Caco-2 (cell line): ENCODE measurements around the gene SRRM2. TPM values are rescaled to one million over a fixed set of nuclear protein-coding genes. Genes with fewer than 3 reads are reported as not detected.
A peak's percentile ranks its signal among the peaks of the same experiment; 100 is the strongest.

Experiments used
- BruUV-seq: library from RNA; stranded (reverse); fragments of 400-500 nt; replicated peaks from 2 replicates; lab custom pipeline; 2021; lab: Mats Ljungman, UMichigan
- CTCF ChIA-PET: fragments of 300-600 bp; sonication (Branson Sonifier 250); formaldehyde crosslinking; loops from one replicate; lab custom pipeline; 2022; ENCODE audit warnings: antibody characterized with exemption; lab: Charles Lee
- POLR2A ChIA-PET: fragments of 300-600 bp; sonication (Branson Sonifier 250); formaldehyde crosslinking; loops from one replicate; lab custom pipeline; 2022; ENCODE audit warnings: antibody characterized with exemption; lab: Charles Lee
- DNase-seq, 2 experiments: peaks; one replicate each; pipeline versions ENCODE4 v3.0.0 to v3.0.0-alpha.2; 2020 to 2022
- H3K27me3 ChIP-seq: replicated peaks from 2 replicates; pipeline ENCODE4 v1.6.0; 2011; ENCODE audit warnings: low read length; ENCODE audit not compliant: control insufficient read depth, insufficient read depth
- H3K36me3 ChIP-seq: 2 replicates; pipeline ENCODE4 v1.5.1; 2011; ENCODE audit warnings: low read length; ENCODE audit not compliant: control insufficient read depth, insufficient read depth
- H3K4me1 ChIP-seq: fragments of 250-450 bp; sonication (Bioruptor Pico); 2 replicates; pipeline ENCODE4 v1.5.1; 2020; ENCODE audit warnings: mild to moderate bottlenecking
- H3K4me3 ChIP-seq: 2 replicates; pipeline ENCODE4 v1.5.1; 2011; ENCODE audit warnings: low read depth, mild to moderate bottlenecking, control low read depth, low read length
- H3K9me3 ChIP-seq: fragments of 250-450 bp; sonication (Bioruptor Pico); 2 replicates; pipeline ENCODE4 v1.5.1; 2020; ENCODE audit warnings: mild to moderate bottlenecking, moderate library complexity
- H3K27ac Mint-ChIP-seq: one replicate; pipeline ENCODE4 v1.8.0; 2022; ENCODE audit warnings: mixed read lengths; ENCODE audit not compliant: unreplicated experiment
- H3K27me3 Mint-ChIP-seq: one replicate; pipeline ENCODE4 v1.8.0; 2022; ENCODE audit warnings: mixed read lengths; ENCODE audit not compliant: insufficient read depth, unreplicated experiment
- H3K36me3 Mint-ChIP-seq: one replicate; pipeline ENCODE4 v1.8.0; 2022; ENCODE audit warnings: mild to moderate bottlenecking, mixed read lengths; ENCODE audit not compliant: insufficient read depth, unreplicated experiment
- H3K4me1 Mint-ChIP-seq: one replicate; pipeline ENCODE4 v1.8.0; 2022; ENCODE audit warnings: low read depth, mixed read lengths; ENCODE audit not compliant: unreplicated experiment
- H3K4me3 Mint-ChIP-seq: one replicate; pipeline ENCODE4 v1.8.0; 2022; ENCODE audit warnings: mild to moderate bottlenecking, moderate library complexity, mixed read lengths; ENCODE audit not compliant: unreplicated experiment
- H3K9me3 Mint-ChIP-seq: one replicate; pipeline ENCODE4 v1.8.0; 2022; ENCODE audit warnings: mixed read lengths; ENCODE audit not compliant: unreplicated experiment
- intact Hi-C: fragments of 100-400 bp; cut with micrococcal nuclease; formaldehyde crosslinking; loops from one replicate; pipeline ENCODE4 v1.10.0; 2022; ENCODE audit not compliant: unreplicated experiment
- total RNA-seq: library from RNA; stranded (reverse); gene quantifications from 2 replicates; pipeline ENCODE4 v1.2.3, GENCODE V29; 2022
- TF ChIP-seq, protein P1 (sequence below), 2 experiments: fragments of 200-600 bp in 1 of 2; IDR thresholded peaks; 1 replicate in 1 of 2; 2 replicates in 1 of 2; pipeline versions ENCODE4 v1.5.1 to v1.8.0; 2011 to 2022; ENCODE audit warnings: antibody characterized with exemption in 1 of 2, control low read depth in 1 of 2, inconsistent platforms in 1 of 2, low read depth in 1 of 2, low read length in 1 of 2, mild to moderate bottlenecking in 1 of 2, moderate library complexity in 1 of 2; ENCODE audit not compliant: insufficient read depth in 1 of 2, severe bottlenecking in 1 of 2, unreplicated experiment in 1 of 2

SRRM2 gene
- total RNA-seq, 1 experiment from 2014 or later, result 332 TPM

- BruUV-seq, result no TSS peak
- H3K27me3 ChIP-seq, result no peaks in the 10 kb centered on the region
These were observed 23.5 kb downstream of the SRRM2 start for GRCh38 chr16:2775765-2776499.

GRCh38 chr16:2776500-2777139 lies 24.2 kb downstream of the SRRM2 start:
- POLR2A ChIA-PET, result interaction anchor here (0.9 to 1.3 kb wide), 3 partner anchors 8 to 25 kb away, joined by 4 to 8 read pairs (median 8); partner anchors contain the start of gene SRRM2
- CTCF ChIA-PET, result interaction anchor here (1.0 kb wide), 1 partner anchor 91 kb away, joined by 4 read pairs; no protein-coding TSS in a partner anchor
- Histone ChIP-seq H3K36me3 (peaks cover 3% of the 10 kb centered on the region), H3K4me3 (peak overlapping the region; percentile 76), H3K27me3 (no peaks in the 10 kb centered on the region), H3K4me1 (peaks cover 15% of the 10 kb centered on the region), H3K9me3 (no peaks in the 10 kb centered on the region)
- no peak for DNase-seq
- TF ChIP-seq, protein P1, sequence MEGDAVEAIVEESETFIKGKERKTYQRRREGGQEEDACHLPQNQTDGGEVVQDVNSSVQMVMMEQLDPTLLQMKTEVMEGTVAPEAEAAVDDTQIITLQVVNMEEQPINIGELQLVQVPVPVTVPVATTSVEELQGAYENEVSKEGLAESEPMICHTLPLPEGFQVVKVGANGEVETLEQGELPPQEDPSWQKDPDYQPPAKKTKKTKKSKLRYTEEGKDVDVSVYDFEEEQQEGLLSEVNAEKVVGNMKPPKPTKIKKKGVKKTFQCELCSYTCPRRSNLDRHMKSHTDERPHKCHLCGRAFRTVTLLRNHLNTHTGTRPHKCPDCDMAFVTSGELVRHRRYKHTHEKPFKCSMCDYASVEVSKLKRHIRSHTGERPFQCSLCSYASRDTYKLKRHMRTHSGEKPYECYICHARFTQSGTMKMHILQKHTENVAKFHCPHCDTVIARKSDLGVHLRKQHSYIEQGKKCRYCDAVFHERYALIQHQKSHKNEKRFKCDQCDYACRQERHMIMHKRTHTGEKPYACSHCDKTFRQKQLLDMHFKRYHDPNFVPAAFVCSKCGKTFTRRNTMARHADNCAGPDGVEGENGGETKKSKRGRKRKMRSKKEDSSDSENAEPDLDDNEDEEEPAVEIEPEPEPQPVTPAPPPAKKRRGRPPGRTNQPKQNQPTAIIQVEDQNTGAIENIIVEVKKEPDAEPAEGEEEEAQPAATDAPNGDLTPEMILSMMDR (IDR thresholded peaks at IDR 0.05; ENCODE audit: insufficient read depth in 1 of 2, low read depth in 1 of 2, low read length in 1 of 2, severe bottlenecking in 1 of 2, unreplicated experiment in 1 of 2), result no peak
- Mint-ChIP-seq H3K4me1 (peaks cover 6% of the 10 kb centered on the region), H3K27me3 (no peaks in the 10 kb centered on the region), H3K9me3 (no peaks in the 10 kb centered on the region), H3K4me3 (peak overlapping the region; percentile 89), H3K27ac (peak overlapping the region; percentile 92), H3K36me3 (peaks cover 45% of the 10 kb centered on the region)
- intact Hi-C loops, result no loop called here
- TSS peak; percentile 9 for BruUV-seq

More at GRCh38 chr16:2775765-2776499, 23.5 kb downstream of the SRRM2 start:
- H3K4me1 Mint-ChIP-seq, result peaks cover 6% of the 10 kb centered on the region
- DNase-seq, result no peak
- peak overlapping the region; percentile 89 for H3K4me3 Mint-ChIP-seq
- H3K9me3 Mint-ChIP-seq, result no peaks in the 10 kb centered on the region
- no peaks in the 10 kb centered on the region for H3K27me3 Mint-ChIP-seq
- H3K36me3 ChIP-seq, result peaks cover 3% of the 10 kb centered on the region
- ChIA-PET POLR2A (interaction anchor here (0.9 to 1.3 kb wide), 2 partner anchors 8 to 24 kb away, joined by 4 to 8 read pairs; partner anchors contain the start of gene SRRM2), CTCF (interaction anchor here (1.0 kb wide), 1 partner anchor 92 kb away, joined by 4 read pairs; no protein-coding TSS in a partner anchor)
- peak overlapping the region; percentile 76 for H3K4me3 ChIP-seq
- H3K9me3 ChIP-seq, result no peaks in the 10 kb centered on the region
- TF ChIP-seq, protein P1 (IDR thresholded peaks at IDR 0.05; ENCODE audit: insufficient read depth in 1 of 2, low read depth in 1 of 2, low read length in 1 of 2, severe bottlenecking in 1 of 2, unreplicated experiment in 1 of 2), result no peak
- intact Hi-C loops, result no loop called here
- peaks cover 15% of the 10 kb centered on the region for H3K4me1 ChIP-seq
- H3K27ac Mint-ChIP-seq, result peak overlapping the region; percentile 92
- peaks cover 52% of the 10 kb centered on the region for H3K36me3 Mint-ChIP-seq

DNA sequence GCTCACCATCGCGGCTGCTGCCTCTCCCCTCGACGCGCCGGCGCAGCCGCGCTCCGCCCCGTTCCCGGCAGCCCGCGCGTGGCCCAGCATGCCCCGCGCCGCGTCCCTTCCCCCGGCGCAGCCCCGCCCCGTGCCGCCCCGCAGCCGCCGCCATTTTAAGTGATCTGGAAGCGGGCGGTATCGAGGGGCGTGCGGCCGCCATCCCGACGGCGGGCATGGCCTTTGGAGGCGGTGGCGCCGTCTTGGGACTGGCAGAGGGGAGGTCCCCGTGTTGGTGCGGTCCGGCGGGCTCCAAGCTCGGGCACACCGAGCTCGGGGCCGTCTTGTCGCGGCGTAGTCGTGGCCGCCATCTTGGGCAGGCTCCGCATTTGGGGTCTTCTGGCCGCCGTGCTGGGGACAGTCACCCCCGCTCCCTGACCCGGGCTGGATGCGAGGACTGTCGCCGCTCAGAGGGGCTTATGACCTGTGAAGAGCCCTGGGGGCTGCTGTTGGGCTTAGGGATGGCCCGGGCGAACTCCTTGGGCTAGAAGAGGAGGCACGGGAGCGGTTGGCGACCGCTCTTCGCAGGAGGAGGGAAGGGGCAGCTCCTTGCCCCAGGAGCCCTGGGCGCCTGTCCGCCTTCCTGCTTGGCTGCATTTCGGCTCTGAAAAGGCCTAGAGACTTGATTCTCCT lies 24.9 kb downstream of the SRRM2 start, which contains the start of gene ELOB:
Gene ELOB, minus strand, starts transcription at position 50 of the 672 bp plus-strand sequence. Its CDS starts 41 bp downstream, at position 9.
- peak; percentile 81 to 89 for DNase-seq
- TF ChIP-seq, protein P1 (IDR thresholded peaks at IDR 0.05; ENCODE audit: insufficient read depth in 1 of 2, low read depth in 1 of 2, low read length in 1 of 2, severe bottlenecking in 1 of 2, unreplicated experiment in 1 of 2), result no peak
- peak within 1 kb of the TSS; percentile 76 for H3K4me3 ChIP-seq
- H3K36me3 Mint-ChIP-seq, result peaks cover 37% of the 10 kb centered on the region
- peaks cover 15% of the 10 kb centered on the region for H3K4me1 ChIP-seq
- peak within 1 kb of the TSS; percentile 89 for H3K4me3 Mint-ChIP-seq
- peaks cover 3% of the 10 kb centered on the region for H3K36me3 ChIP-seq
- H3K4me1 Mint-ChIP-seq, result peaks cover 6% of the 10 kb centered on the region
- POLR2A ChIA-PET, result interaction anchor here (0.5 to 1.3 kb wide), 5 partner anchors 9 to 91 kb away, joined by 3 to 8 read pairs (median 4); partner anchors contain the start of genes PRSS21, PRSS22 and SRRM2
- H3K9me3 ChIP-seq, result no peaks in the 10 kb centered on the region
- no peaks in the 10 kb centered on the region for H3K27me3 Mint-ChIP-seq
- no peaks in the 10 kb centered on the region for H3K9me3 Mint-ChIP-seq
- TSS peak; percentile 69 for BruUV-seq
- H3K27me3 ChIP-seq, result no peaks in the 10 kb centered on the region
- CTCF ChIA-PET, result interaction anchor here (0.8 kb wide), 1 partner anchor 130 kb away, joined by 4 read pairs; no protein-coding TSS in a partner anchor
- peak within 1 kb of the TSS; percentile 92 for H3K27ac Mint-ChIP-seq
- intact Hi-C loops, result no loop called here
